ENCODE measurements around the gene PLCH1. TPM values are rescaled to one million over a fixed set of nuclear protein-coding genes. Genes with fewer than 3 reads are reported as not detected.

The PLCH1 gene
- total and polyA plus RNA-seq, 2 experiments from 2014 or later: 8.1 to 25.3 TPM

GRCh38 chr3:155535098-155535497, 209.8 kb downstream of the PLCH1 start:
- Histone ChIP-seq H3K9me2 (ENCODE audit: insufficient read depth) (peaks cover 13% of the 10 kb centered on the region), H3F3A (replicated peaks; ENCODE audit: low read depth) (no peaks in the 10 kb centered on the region), H3K4me2 (no peak overlapping the region), H3K36me3 (ENCODE audit: insufficient read depth) (no peaks in the 10 kb centered on the region; the same call in 1 of the 2 replicates), H3K4me3 (no peak overlapping the region), H2AFZ (no peak overlapping the region), H3K27me3 (ENCODE audit: insufficient read depth) (no peaks in the 10 kb centered on the region), H3K79me2 (replicated peaks; ENCODE audit: insufficient read depth) (no peaks in the 10 kb centered on the region), H3K27ac (ENCODE audit: low read depth) (no peak overlapping the region), H3K4me1 (ENCODE audit: insufficient read depth) (no peaks in the 10 kb centered on the region), H4K20me1 (replicated peaks; ENCODE audit: insufficient read depth) (no peaks in the 10 kb centered on the region)
- Mint-ChIP-seq H3K4me3 (no peak overlapping the region), H3K27ac (no peak overlapping the region), H3K9me3 (peaks cover 58% of the 10 kb centered on the region), H3K36me3 (ENCODE audit: low read depth) (peaks cover 77% of the 10 kb centered on the region), H3K4me1 (no peaks in the 10 kb centered on the region; the same call in 1 of the 3 replicates), H3K27me3 (ENCODE audit: insufficient read depth, low read depth, poor library complexity) (no peaks in the 10 kb centered on the region)
- TF ChIP-seq EZH2 (IDR thresholded peaks at IDR 0.05; ENCODE audit: low read depth, unreplicated experiment) (no peak), ZNF114 (CRISPR knock-in tag; IDR thresholded peaks at IDR 0.05) (no peak), EZH2phosphoT487 (IDR thresholded peaks at IDR 0.05; ENCODE audit: unreplicated experiment) (no peak), REST (IDR thresholded peaks at IDR 0.05; ENCODE audit: unreplicated experiment) (no peak), JUNB (IDR thresholded peaks at IDR 0.05; ENCODE audit: unreplicated experiment) (no peak), POLR2AphosphoS5 (IDR thresholded peaks at IDR 0.05; ENCODE audit: low read depth) (no peak), CREB1 (CRISPR knock-in tag; IDR thresholded peaks at IDR 0.05; ENCODE audit: low read depth) (no peak), ZNF331 (CRISPR knock-in tag; IDR thresholded peaks at IDR 0.05; ENCODE audit: low read depth) (no peak), ETS1 (IDR thresholded peaks at IDR 0.05) (no peak), CTCF (conservative IDR thresholded peaks at IDR 0.05; ENCODE audit: low read depth in 2 of 2) (no peak), NANOG (IDR thresholded peaks at IDR 0.05; ENCODE audit: borderline replicate concordance) (no peak), STAT1 (IDR thresholded peaks at IDR 0.05; ENCODE audit: unreplicated experiment) (no peak), ZNF462 (CRISPR knock-in tag; IDR thresholded peaks at IDR 0.05) (no peak)
- ATAC-seq (no peak), DNase-seq (ENCODE audit: low spot score) (no peak)
